Lower leg skin (tissue), 3 donors: Measurements from ENCODE around the gene ACOXL.

Experiments used
- POLR2A ChIP-seq, 2 donors: fragments of 450-650 bp; IDR thresholded peaks; one replicate each; pipeline ENCODE4 v1.6.1; 2016 to 2017; ENCODE audit warnings: antibody characterized with exemption in 2 of 2, mild to moderate bottlenecking in 1 of 2, moderate library complexity in 1 of 2
- TF ChIP-seq, protein P1 (sequence below), 3 donors: fragments of 450-650 bp; IDR thresholded peaks; one replicate each; pipeline ENCODE4 v1.5.1; 2016; ENCODE audit warnings: antibody characterized with exemption in 3 of 3, mild to moderate bottlenecking in 3 of 3, moderate library complexity in 2 of 3

DNA sequence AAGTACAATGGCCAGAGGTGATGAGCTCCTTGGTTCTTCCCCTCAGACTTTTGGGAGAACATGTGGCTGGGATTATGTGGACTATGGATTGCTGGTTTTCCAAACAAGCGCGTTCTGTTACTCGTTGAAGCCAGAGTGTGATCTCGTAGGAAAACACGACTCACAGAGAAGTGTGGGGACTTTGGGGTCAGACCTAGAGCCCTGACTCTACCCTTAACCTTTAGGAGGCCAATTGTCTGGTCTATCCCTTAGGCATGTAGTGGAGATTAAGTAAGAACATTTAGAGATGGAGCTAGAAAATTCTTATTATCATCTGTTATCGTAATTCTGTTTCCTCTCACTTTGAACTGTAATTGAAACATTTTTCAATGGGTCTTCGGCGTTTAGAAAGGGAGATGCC lies 424.2 kb downstream of the ACOXL start:
- TF ChIP-seq, protein P1, sequence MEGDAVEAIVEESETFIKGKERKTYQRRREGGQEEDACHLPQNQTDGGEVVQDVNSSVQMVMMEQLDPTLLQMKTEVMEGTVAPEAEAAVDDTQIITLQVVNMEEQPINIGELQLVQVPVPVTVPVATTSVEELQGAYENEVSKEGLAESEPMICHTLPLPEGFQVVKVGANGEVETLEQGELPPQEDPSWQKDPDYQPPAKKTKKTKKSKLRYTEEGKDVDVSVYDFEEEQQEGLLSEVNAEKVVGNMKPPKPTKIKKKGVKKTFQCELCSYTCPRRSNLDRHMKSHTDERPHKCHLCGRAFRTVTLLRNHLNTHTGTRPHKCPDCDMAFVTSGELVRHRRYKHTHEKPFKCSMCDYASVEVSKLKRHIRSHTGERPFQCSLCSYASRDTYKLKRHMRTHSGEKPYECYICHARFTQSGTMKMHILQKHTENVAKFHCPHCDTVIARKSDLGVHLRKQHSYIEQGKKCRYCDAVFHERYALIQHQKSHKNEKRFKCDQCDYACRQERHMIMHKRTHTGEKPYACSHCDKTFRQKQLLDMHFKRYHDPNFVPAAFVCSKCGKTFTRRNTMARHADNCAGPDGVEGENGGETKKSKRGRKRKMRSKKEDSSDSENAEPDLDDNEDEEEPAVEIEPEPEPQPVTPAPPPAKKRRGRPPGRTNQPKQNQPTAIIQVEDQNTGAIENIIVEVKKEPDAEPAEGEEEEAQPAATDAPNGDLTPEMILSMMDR (IDR thresholded peaks at IDR 0.05), result no peak
- TF ChIP-seq POLR2A (IDR thresholded peaks at IDR 0.05), result no peak
